Stimulated activated naive CD8-positive, alpha-beta T cell treated with anti-CD3 and anti-CD28 coated beads, Interleukin-15, amount 100 ng/mL, for 72 hours (primary cell): ENCODE data around the gene CDC42EP3.

Experiments used
- ATAC-seq: fragments of 150-1000 bp; cut with Tn5 transposase; 2 replicates; pipeline ENCODE4 v1.10.0; 2021; ENCODE audit warnings: mild to moderate bottlenecking, moderate library complexity
- DNase-seq, 2 donors: peaks; one replicate each; pipeline ENCODE4 v3.0.0; 2021 to 2022
- H3K27ac Mint-ChIP-seq, 2 donors: one replicate each; pipeline ENCODE4 v1.8.0; 2022; ENCODE audit warnings: mild to moderate bottlenecking in 2 of 2, mixed read lengths in 2 of 2, moderate library complexity in 2 of 2
- H3K27me3 Mint-ChIP-seq: one replicate; pipeline ENCODE4 v1.8.0; 2022; ENCODE audit warnings: mixed read lengths
- H3K4me1 Mint-ChIP-seq: one replicate; pipeline ENCODE4 v1.8.0; 2022; ENCODE audit warnings: mild to moderate bottlenecking, mixed read lengths
- H3K4me3 Mint-ChIP-seq, 2 donors: one replicate each; pipeline ENCODE4 v1.8.0; 2022; ENCODE audit warnings: mild to moderate bottlenecking in 2 of 2, mixed read lengths in 2 of 2, moderate library complexity in 1 of 2
- H3K9me3 Mint-ChIP-seq, 2 donors: one replicate each; pipeline ENCODE4 v1.8.0; 2022; ENCODE audit warnings: mixed read lengths in 2 of 2

The CDC42EP3 gene, protein sequence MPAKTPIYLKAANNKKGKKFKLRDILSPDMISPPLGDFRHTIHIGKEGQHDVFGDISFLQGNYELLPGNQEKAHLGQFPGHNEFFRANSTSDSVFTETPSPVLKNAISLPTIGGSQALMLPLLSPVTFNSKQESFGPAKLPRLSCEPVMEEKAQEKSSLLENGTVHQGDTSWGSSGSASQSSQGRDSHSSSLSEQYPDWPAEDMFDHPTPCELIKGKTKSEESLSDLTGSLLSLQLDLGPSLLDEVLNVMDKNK

GRCh38 chr2:37671009-37671815, at the start of gene CDC42EP3:
Gene CDC42EP3 (minus strand): TSS chr2:37671642. CDS start chr2:37646587, 25,055 bp downstream.
- H3K27me3 Mint-ChIP-seq, result no peaks in the 10 kb centered on the region
- ATAC-seq, result peak; percentile 82
- no peaks in the 10 kb centered on the region for H3K9me3 Mint-ChIP-seq
- peaks cover 60% of the 10 kb centered on the region for H3K4me1 Mint-ChIP-seq
- H3K27ac Mint-ChIP-seq, result peak within 1 kb of the TSS; percentile 93 to 97
- peak; percentile 62 to 65 for DNase-seq
- peak within 1 kb of the TSS; percentile 91 to 96 for H3K4me3 Mint-ChIP-seq

DNA sequence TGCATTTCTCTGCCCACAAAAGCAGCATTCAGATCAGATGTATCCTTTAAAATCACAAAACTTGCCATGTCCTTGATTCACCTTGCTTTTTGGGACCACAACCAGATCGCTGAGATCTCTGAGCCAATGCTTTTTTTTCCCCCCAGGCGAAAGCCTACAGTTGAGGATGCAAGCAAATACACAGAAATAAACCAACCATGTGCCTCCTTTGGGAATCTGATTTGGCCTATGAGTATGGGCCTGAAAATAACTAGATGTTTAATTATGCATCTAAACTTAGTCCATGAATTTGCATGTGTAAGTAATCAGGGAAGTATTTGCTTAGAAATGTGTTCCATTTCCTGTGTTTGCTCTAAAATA, 49.7 kb upstream of the CDC42EP3 start:
- H3K9me3 Mint-ChIP-seq, result peaks cover 0 to 17% of the 10 kb centered on the region in 2 donors
- DNase-seq, result no peak
- peaks cover 6% of the 10 kb centered on the region for H3K4me1 Mint-ChIP-seq
- no peak overlapping the region for H3K27ac Mint-ChIP-seq
- no peak overlapping the region for H3K4me3 Mint-ChIP-seq
- H3K27me3 Mint-ChIP-seq, result no peaks in the 10 kb centered on the region
- ATAC-seq, result no peak

- Mint-ChIP-seq H3K27ac (peak overlapping the region in 1 of 2 donors; percentile 17), H3K9me3 (peaks cover 2 to 17% of the 10 kb centered on the region in 2 donors), H3K27me3 (no peaks in the 10 kb centered on the region), H3K4me1 (peaks cover 6% of the 10 kb centered on the region), H3K4me3 (no peak overlapping the region)
- DNase-seq (no peak), ATAC-seq (peak; percentile 42)
Measured at GRCh38 chr2:37720533-37721200, 49.2 kb upstream of the CDC42EP3 start.

- H3K9me3 Mint-ChIP-seq, result peaks cover 15% of the 10 kb centered on the region in 2 donors
- H3K4me3 Mint-ChIP-seq, result no peak overlapping the region
- H3K27me3 Mint-ChIP-seq, result no peaks in the 10 kb centered on the region
- H3K27ac Mint-ChIP-seq, result no peak overlapping the region
- no peak for ATAC-seq
- peaks cover 8% of the 10 kb centered on the region for H3K4me1 Mint-ChIP-seq
- DNase-seq, result no peak
Measured at GRCh38 chr2:37718515-37719161, 47.2 kb upstream of the CDC42EP3 start.

GRCh38 chr2:37713258-37713700, 41.8 kb upstream of the CDC42EP3 start:
- no peak overlapping the region for H3K4me3 Mint-ChIP-seq
- peak; percentile 82 for ATAC-seq

GRCh38 chr2:37711831-37712230, 40.4 kb upstream of the CDC42EP3 start:
- H3K4me3 Mint-ChIP-seq, result peak overlapping the region in 1 of 2 donors; percentile 56
- no peak for DNase-seq
- H3K27ac Mint-ChIP-seq, result peak overlapping the region in 1 of 2 donors; percentile 42

More at GRCh38 chr2:37713258-37713700, 41.8 kb upstream of the CDC42EP3 start:
- DNase-seq, result peak; percentile 13 to 33
- Mint-ChIP-seq H3K4me1 (peaks cover 26% of the 10 kb centered on the region), H3K9me3 (peaks cover 8 to 15% of the 10 kb centered on the region in 2 donors), H3K27ac (peak overlapping the region in 1 of 2 donors; percentile 49), H3K27me3 (no peaks in the 10 kb centered on the region)

GRCh38 chr2:37711308-37711731, 39.9 kb upstream of the CDC42EP3 start:
- ATAC-seq, result peak; percentile 92
- H3K9me3 Mint-ChIP-seq, result peaks cover 8 to 15% of the 10 kb centered on the region in 2 donors
- peaks cover 40% of the 10 kb centered on the region for H3K4me1 Mint-ChIP-seq
- DNase-seq, result peak; percentile 27 to 48
- H3K27ac Mint-ChIP-seq, result peak overlapping the region in 1 of 2 donors; percentile 35
- H3K4me3 Mint-ChIP-seq, result peak overlapping the region in 1 of 2 donors; percentile 56
- H3K27me3 Mint-ChIP-seq, result no peaks in the 10 kb centered on the region

More at GRCh38 chr2:37711831-37712230, 40.4 kb upstream of the CDC42EP3 start:
- H3K4me1 Mint-ChIP-seq, result peaks cover 35% of the 10 kb centered on the region
- no peaks in the 10 kb centered on the region for H3K27me3 Mint-ChIP-seq
- peaks cover 8 to 15% of the 10 kb centered on the region in 2 donors for H3K9me3 Mint-ChIP-seq
- ATAC-seq, result peak; percentile 33

GRCh38 chr2:37709111-37709510, 37.7 kb upstream of the CDC42EP3 start:
- Mint-ChIP-seq H3K27me3 (no peaks in the 10 kb centered on the region), H3K9me3 (peaks cover 0 to 2% of the 10 kb centered on the region in 2 donors), H3K27ac (peak overlapping the region in 1 of 2 donors; percentile 3), H3K4me3 (no peak overlapping the region), H3K4me1 (peaks cover 47% of the 10 kb centered on the region)
- DNase-seq (no peak), ATAC-seq (no peak)

DNA sequence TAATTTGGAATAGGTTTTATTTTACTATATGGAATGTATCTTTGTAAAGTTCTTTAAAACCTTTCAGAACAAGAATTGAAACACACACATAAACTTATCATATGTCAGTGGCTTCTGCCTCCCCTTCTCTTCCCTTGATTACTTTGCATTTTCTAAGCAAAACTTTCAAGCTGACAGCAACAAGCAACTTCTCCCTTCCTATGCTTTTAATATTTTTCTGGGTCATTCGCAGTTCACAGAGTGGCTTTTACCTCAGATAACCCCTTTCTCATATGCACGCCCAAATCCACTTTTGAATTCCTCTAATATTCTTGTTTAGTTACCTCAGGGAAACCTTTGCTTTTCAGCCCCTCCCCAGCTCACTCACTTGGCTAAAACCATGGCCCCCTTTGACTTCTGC, 36.7 kb upstream of the CDC42EP3 start:
- H3K4me1 Mint-ChIP-seq, result peaks cover 43% of the 10 kb centered on the region
- H3K27me3 Mint-ChIP-seq, result no peaks in the 10 kb centered on the region
- no peak overlapping the region for H3K4me3 Mint-ChIP-seq
- H3K9me3 Mint-ChIP-seq, result peaks cover 0 to 5% of the 10 kb centered on the region in 2 donors
- no peak for ATAC-seq
- DNase-seq, result no peak
- peak overlapping the region in 1 of 2 donors; percentile 16 for H3K27ac Mint-ChIP-seq

DNA sequence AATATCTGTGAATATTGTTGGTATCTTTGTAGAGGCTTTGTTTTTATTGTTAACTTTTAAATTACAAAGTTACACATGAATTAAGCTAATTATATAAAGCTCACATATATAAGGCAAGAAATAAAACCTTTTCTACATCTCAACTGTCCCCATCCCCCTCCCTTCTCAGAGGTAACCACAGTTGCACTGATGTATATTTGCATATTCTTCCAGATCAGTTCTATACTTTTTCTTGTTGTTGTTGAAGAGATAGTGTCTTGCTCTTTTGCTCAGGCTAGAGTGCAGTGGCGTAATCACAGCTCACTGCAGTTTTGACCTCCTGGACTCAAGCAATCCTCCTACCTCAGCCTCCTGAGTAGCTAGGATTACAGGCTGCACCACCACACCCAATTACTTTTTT, 36.0 kb upstream of the CDC42EP3 start:
- no peak overlapping the region for H3K27ac Mint-ChIP-seq
- no peaks in the 10 kb centered on the region for H3K27me3 Mint-ChIP-seq
- ATAC-seq (no peak), DNase-seq (no peak)
- H3K4me3 Mint-ChIP-seq, result no peak overlapping the region
- peaks cover 39% of the 10 kb centered on the region for H3K4me1 Mint-ChIP-seq
- H3K9me3 Mint-ChIP-seq, result peaks cover 0 to 5% of the 10 kb centered on the region in 2 donors

DNA sequence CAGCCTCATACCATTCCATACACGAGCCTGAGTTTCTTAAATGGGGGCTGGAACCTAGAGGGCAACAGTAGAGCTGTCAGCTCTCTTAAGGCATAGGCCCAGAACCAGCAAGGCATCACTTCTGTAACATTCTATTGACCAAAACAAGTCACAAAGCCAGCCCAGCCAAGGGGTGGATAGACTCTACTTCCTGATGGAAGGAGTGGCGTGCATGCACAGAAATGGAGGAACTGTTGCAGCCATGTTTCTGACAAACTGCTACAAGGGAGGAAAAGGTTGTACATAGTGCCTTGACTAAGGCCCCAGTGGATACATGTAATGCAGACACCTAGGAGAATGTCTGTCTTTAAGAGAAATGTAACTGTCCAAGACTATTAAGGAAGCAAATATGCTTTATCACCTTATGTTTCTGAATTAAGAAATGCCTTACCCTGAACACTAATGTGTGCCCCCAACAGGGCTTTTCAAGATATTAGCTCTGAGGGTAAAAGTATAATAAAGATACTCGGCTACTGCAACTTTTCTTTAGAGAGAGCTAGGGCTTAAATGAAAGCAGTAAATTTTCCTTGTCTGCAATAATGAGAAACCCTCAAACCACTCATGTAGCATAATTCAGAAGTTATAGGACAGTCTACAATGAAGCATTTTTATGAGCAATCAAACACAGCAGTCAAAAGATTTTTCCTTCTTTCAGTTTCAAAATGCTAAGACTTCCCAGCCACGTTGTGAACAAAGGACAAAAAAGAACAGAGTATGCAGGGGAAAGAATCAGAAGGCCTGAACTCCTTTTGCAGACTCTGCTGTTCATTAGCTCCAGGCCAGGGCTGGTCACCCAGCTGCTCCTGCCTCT, 35.1 kb upstream of the CDC42EP3 start:
- ATAC-seq (peak; percentile 50), DNase-seq (no peak)
- H3K27ac Mint-ChIP-seq, result peak overlapping the region in 1 of 2 donors; percentile 28
- H3K4me3 Mint-ChIP-seq, result no peak overlapping the region
- H3K4me1 Mint-ChIP-seq, result peaks cover 34% of the 10 kb centered on the region
- H3K27me3 Mint-ChIP-seq, result no peaks in the 10 kb centered on the region
- peaks cover 5 to 11% of the 10 kb centered on the region in 2 donors for H3K9me3 Mint-ChIP-seq

GRCh38 chr2:37705191-37705590, 33.7 kb upstream of the CDC42EP3 start:
- no peaks in the 10 kb centered on the region for H3K27me3 Mint-ChIP-seq
- H3K27ac Mint-ChIP-seq, result no peak overlapping the region

DNA sequence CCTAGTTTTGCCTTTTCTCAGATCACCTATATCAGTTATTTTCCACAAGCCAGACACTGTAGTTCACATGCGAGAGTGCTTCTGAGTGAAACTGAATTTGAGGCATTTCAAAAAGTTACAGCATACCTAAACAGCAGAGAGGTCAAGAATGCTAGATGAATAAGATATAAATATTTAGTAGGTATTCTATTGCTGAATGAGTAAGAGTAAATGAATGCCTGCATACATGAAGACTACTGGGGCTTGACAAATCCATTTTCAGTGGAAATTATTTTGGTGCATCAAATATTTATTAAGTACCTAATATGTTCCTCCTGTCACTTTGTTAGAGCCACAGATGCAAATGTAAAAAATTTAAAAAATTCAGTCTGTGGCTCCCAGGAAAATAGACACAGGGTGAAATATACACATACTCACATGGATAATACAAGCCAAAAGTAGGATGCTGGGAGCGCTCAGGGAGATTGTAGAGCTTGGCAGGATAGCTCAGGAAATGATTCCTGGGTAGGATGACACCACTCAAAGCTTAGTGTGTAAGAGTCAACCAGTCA, 27.6 kb upstream of the CDC42EP3 start:
- no peak for ATAC-seq
- H3K9me3 Mint-ChIP-seq, result peaks cover 9 to 23% of the 10 kb centered on the region in 2 donors
- no peak for DNase-seq
- no peak overlapping the region for H3K4me3 Mint-ChIP-seq
- no peaks in the 10 kb centered on the region for H3K27me3 Mint-ChIP-seq
- H3K27ac Mint-ChIP-seq, result no peak overlapping the region
- H3K4me1 Mint-ChIP-seq, result peaks cover 2% of the 10 kb centered on the region

More at GRCh38 chr2:37705191-37705590, 33.7 kb upstream of the CDC42EP3 start:
- ATAC-seq (no peak), DNase-seq (no peak)
- peaks cover 9 to 16% of the 10 kb centered on the region in 2 donors for H3K9me3 Mint-ChIP-seq
- no peak overlapping the region for H3K4me3 Mint-ChIP-seq
- H3K4me1 Mint-ChIP-seq, result peaks cover 24% of the 10 kb centered on the region

GRCh38 chr2:37695336-37695735, 23.9 kb upstream of the CDC42EP3 start:
- ATAC-seq, result no peak

More at GRCh38 chr2:37695336-37695735, 23.9 kb upstream of the CDC42EP3 start:
- Mint-ChIP-seq H3K9me3 (peaks cover 0 to 10% of the 10 kb centered on the region in 2 donors), H3K27ac (no peak overlapping the region), H3K27me3 (no peaks in the 10 kb centered on the region), H3K4me3 (no peak overlapping the region), H3K4me1 (no peaks in the 10 kb centered on the region)
- no peak for DNase-seq
